ENCODE measurements around the gene RANBP17.
"Not testable (repeated sequence)": the region's sequence is repeated elsewhere in the genome, so short reads cannot be mapped to it uniquely, and the experiment has no call there.

Gene RANBP17

GRCh38 chr5:170867825-170868224 is 6.0 kb downstream of the RANBP17 start:
- no peak for DNase-seq (ENCODE audit: low read depth)

GRCh38 chr5:170870390-170870789 is 8.6 kb downstream of the RANBP17 start:
- DNase-seq (ENCODE audit: low read depth) = not testable (repeated sequence)

- DNase-seq (ENCODE audit: low read depth) = no peak
These were observed 12.2 kb downstream of the RANBP17 start for GRCh38 chr5:170874017-170874416.

GRCh38 chr5:170875811-170876210 is 14.0 kb downstream of the RANBP17 start:
- DNase-seq (ENCODE audit: low read depth) = no peak

GRCh38 chr5:170880084-170880483 is 18.3 kb downstream of the RANBP17 start:
- DNase-seq (ENCODE audit: low read depth) = no peak

GRCh38 chr5:170882345-170882744 is 20.5 kb downstream of the RANBP17 start:
- no peak for DNase-seq (ENCODE audit: low read depth)

GRCh38 chr5:170885256-170885655 is 23.4 kb downstream of the RANBP17 start:
- DNase-seq (ENCODE audit: low read depth) = no peak

- no peak for DNase-seq (ENCODE audit: low read depth)
These were observed 24.0 kb downstream of the RANBP17 start for GRCh38 chr5:170885809-170886208.

- no peak for DNase-seq (ENCODE audit: low read depth)
These were observed 24.5 kb downstream of the RANBP17 start for GRCh38 chr5:170886210-170886894.

- DNase-seq (ENCODE audit: low read depth) = no peak
These were observed 30.4 kb downstream of the RANBP17 start for GRCh38 chr5:170892196-170892595.

GRCh38 chr5:170894665-170895064 is 32.8 kb downstream of the RANBP17 start:
- no peak for DNase-seq (ENCODE audit: low read depth)

GRCh38 chr5:170896779-170897178 is 35.0 kb downstream of the RANBP17 start:
- no peak for DNase-seq (ENCODE audit: low read depth)

GRCh38 chr5:170903075-170903474 is 41.3 kb downstream of the RANBP17 start:
- no peak for DNase-seq (ENCODE audit: low read depth)

GRCh38 chr5:170907758-170908157 is 45.9 kb downstream of the RANBP17 start:
- DNase-seq (ENCODE audit: low read depth) = no peak

- no peak for DNase-seq (ENCODE audit: low read depth)
These were observed 51.8 kb downstream of the RANBP17 start for GRCh38 chr5:170913573-170913972.

- no peak for DNase-seq (ENCODE audit: low read depth)
These were observed 55.3 kb downstream of the RANBP17 start for GRCh38 chr5:170917113-170917512.

GRCh38 chr5:170920196-170920595 is 58.4 kb downstream of the RANBP17 start:
- DNase-seq (ENCODE audit: low read depth) = no peak

GRCh38 chr5:170922331-170922730 is 60.5 kb downstream of the RANBP17 start:
- DNase-seq (ENCODE audit: low read depth) = not testable (repeated sequence)

- no peak for DNase-seq (ENCODE audit: low read depth)
These were observed 62.2 kb downstream of the RANBP17 start for GRCh38 chr5:170923910-170924620.

- not testable (repeated sequence) for DNase-seq (ENCODE audit: low read depth)
These were observed 73.9 kb downstream of the RANBP17 start for GRCh38 chr5:170935534-170936218.

GRCh38 chr5:170937072-170937471 is 75.3 kb downstream of the RANBP17 start:
- DNase-seq (ENCODE audit: low read depth) = no peak

GRCh38 chr5:170937914-170938313 is 76.1 kb downstream of the RANBP17 start:
- DNase-seq (ENCODE audit: low read depth) = no peak

- no peak for DNase-seq (ENCODE audit: low read depth)
These were observed 77.4 kb downstream of the RANBP17 start for GRCh38 chr5:170939178-170939577.

Measured in activated T-cell treated with anti-CD3 and anti-CD28 coated beads for 48 hours (primary cell).